Measurements from ENCODE around the gene ABHD10.
"Not testable (repeated sequence)": the region's sequence is repeated elsewhere in the genome, so short reads cannot be mapped to it uniquely, and the experiment has no call there.

The ABHD10 gene

GRCh38 chr3:112034436-112034835, 55.6 kb downstream of the ABHD10 start, which contains the start of gene TMPRSS7:
TMPRSS7 (plus strand) TSS chr3:112034736; CDS start chr3:112034846, 110 bp downstream.
- DNase-seq: no peak

- DNase-seq: no peak
Observed at GRCh38 chr3:112035241-112035640, 56.4 kb downstream of the ABHD10 start.

- not testable (repeated sequence) for DNase-seq
Observed at GRCh38 chr3:112037194-112037593, 58.4 kb downstream of the ABHD10 start.

GRCh38 chr3:112038863-112039262, 60.0 kb downstream of the ABHD10 start:
- peak in 2 of 4 experiments; percentile 7 to 13 for DNase-seq

- no peak for DNase-seq
Observed at GRCh38 chr3:112041321-112041720, 62.5 kb downstream of the ABHD10 start.

GRCh38 chr3:112042842-112043280, 64.0 kb downstream of the ABHD10 start:
- no peak for DNase-seq
